HepG2 (cell line): ENCODE data around the gene TSPAN31. TPM values are rescaled to one million over a fixed set of nuclear protein-coding genes. Genes with fewer than 3 reads are reported as not detected.
A peak's percentile ranks its signal among the peaks of the same experiment; 100 is the strongest.

Source experiments
- ATF5 ChIP-seq: sonication (generic); formaldehyde crosslinking; IDR thresholded peaks from 2 replicates; pipeline ENCODE4 v1.4.0; 2020; ENCODE audit warnings: mild to moderate bottlenecking, low read depth, missing genetic modification reagents
- BORCS8-MEF2B ChIP-seq: sonication (generic); formaldehyde crosslinking; IDR thresholded peaks from 2 replicates; pipeline ENCODE4 v1.8.0; 2022; ENCODE audit warnings: mild to moderate bottlenecking, missing genetic modification reagents
- BRCA1 ChIP-seq: sonication (generic); formaldehyde crosslinking; IDR thresholded peaks from 2 replicates; pipeline ENCODE4 v1.4.0; 2020; ENCODE audit warnings: missing genetic modification reagents
- FOXA1 ChIP-seq, 2 experiments: fragments of 450-650 bp in 1 of 2; sonication (generic) in 1 of 2; formaldehyde crosslinking in 1 of 2; IDR thresholded peaks; 2 replicates each; pipeline versions ENCODE4 v1.4.0 to v1.6.1; 2016 to 2020; ENCODE audit warnings: missing genetic modification reagents in 1 of 2
- KDM1A ChIP-seq: IDR thresholded peaks from 2 replicates; pipeline ENCODE4 v1.6.1; 2016; ENCODE audit warnings: missing compliant biosample characterization
- NR0B2 ChIP-seq: sonication (generic); formaldehyde crosslinking; IDR thresholded peaks from 2 replicates; pipeline ENCODE4 v1.4.0; 2020; ENCODE audit warnings: mild to moderate bottlenecking, missing genetic modification reagents
- PAXIP1 ChIP-seq: sonication (generic); formaldehyde crosslinking; conservative IDR thresholded peaks from 2 replicates; pipeline ENCODE4 v1.4.0; 2020; ENCODE audit warnings: mild to moderate bottlenecking, missing genetic modification reagents, moderate library complexity
- TBX2 ChIP-seq: sonication (generic); formaldehyde crosslinking; IDR thresholded peaks from 2 replicates; pipeline ENCODE4 v1.5.0; 2020; ENCODE audit warnings: missing genetic modification reagents, mild to moderate bottlenecking, borderline replicate concordance
- XBP1 ChIP-seq: sonication (generic); formaldehyde crosslinking; IDR thresholded peaks from 2 replicates; pipeline ENCODE4 v1.5.0; 2020; ENCODE audit warnings: missing genetic modification reagents
- ZBTB40 ChIP-seq, 2 experiments: fragments of 450-650 bp in 1 of 2; sonication (generic) in 1 of 2; formaldehyde crosslinking in 1 of 2; IDR thresholded peaks; 2 replicates each; pipeline versions ENCODE4 v1.6.1 to v1.8.0; 2016 to 2022; ENCODE audit warnings: antibody characterized with exemption in 1 of 2, mild to moderate bottlenecking in 1 of 2, missing genetic modification reagents in 1 of 2
- ZNF614 ChIP-seq: IDR thresholded peaks from 2 replicates; pipeline ENCODE4 v1.6.1; 2018; ENCODE audit warnings: missing biosample characterization, missing genetic modification reagents, inconsistent platforms, borderline replicate concordance
- ZNF691 ChIP-seq: sonication (generic); formaldehyde crosslinking; IDR thresholded peaks from 2 replicates; pipeline ENCODE4 v1.4.0; 2020; ENCODE audit warnings: missing genetic modification reagents, low read depth, mild to moderate bottlenecking, borderline replicate concordance
- polyA plus RNA-seq, 8 experiments: library from polyadenylated mRNA; depleted of rRNA in 3 of 8; stranded (reverse) in 7 of 8; unstranded in 1 of 8; fragments of >200 nt; fragmentation: Illumina TruSeq in 4 of 8; extraction: Trizol in 4 of 8; gene quantifications; 2 replicates each; pipeline versions ENCODE4 v1.2.1 to v1.2.3, GENCODE V29; 2011 to 2016; ENCODE audit warnings: low read depth in 4 of 8, missing spikeins in 1 of 8, mixed read lengths in 1 of 8; ENCODE audit not compliant: insufficient read depth in 1 of 8
- total RNA-seq, 5 experiments: library from RNA; depleted of rRNA; stranded (reverse); fragments of >200 nt; fragmentation: Illumina TruSeq; extraction: Trizol; gene quantifications; 2 replicates each; pipeline ENCODE4 v1.2.3, GENCODE V29; 2016; ENCODE audit warnings: low read depth in 1 of 5

TSPAN31 gene
- total and polyA plus RNA-seq, 2 of the 13 experiments (the other 11 are each of a cell fraction or from before 2014, with no cell fraction given) = 10.4 to 24.6 TPM

- TF ChIP-seq ZNF691 (no peak; the same call in 1 of the 2 replicates), ZNF614 (CRISPR knock-in tag) (peak; percentile 90; the same call in 1 of the 2 replicates), ZBTB40 (IDR thresholded peaks at IDR 0.05) (no peak), ZBTB40 (CRISPR knock-in tag; IDR thresholded peaks at IDR 0.05) (peak; percentile 73; the same call in 1 of the 2 replicates), FOXA1 (IDR thresholded peaks at IDR 0.05) (no peak), FOXA1 (CRISPR knock-in tag; IDR thresholded peaks at IDR 0.05) (peak; percentile 47; the same call in 1 of the 2 replicates), BRCA1 (no peak), PAXIP1 (CRISPR knock-in tag) (peak; percentile 87), NR0B2 (CRISPR knock-in tag) (peak; percentile 87; the same call in 1 of the 2 replicates), ATF5 (CRISPR knock-in tag) (no peak), KDM1A (CRISPR knock-in tag) (no peak), BORCS8-MEF2B (peak; percentile 71), TBX2 (CRISPR knock-in tag) (peak; percentile 96), XBP1 (CRISPR knock-in tag) (0 out of 2 replicates have a peak, but pooled peaks have one; percentile 17)
These were observed 7.2 kb downstream of the TSPAN31 start, which contains the start of gene CDK4 (continued) for GRCh38 chr12:57751788-57752667.
